ENCODE results near the gene EPS8L1.
A peak's percentile ranks its signal among the peaks of the same experiment; 100 is the strongest.
"Not testable (repeated sequence)": the region's sequence is repeated elsewhere in the genome, so short reads cannot be mapped to it uniquely, and the experiment has no call there.

The EPS8L1 gene

GRCh38 chr19:55062735-55063491, 12.8 kb upstream of the EPS8L1 start, which contains the start of gene RDH13:
Gene RDH13 (minus strand): TSS chr19:55063148. CDS start chr19:55063032, 116 bp downstream.
- H3K36me3 ChIP-seq (ENCODE audit: control insufficient read depth, insufficient read depth, low read length) = peaks cover 4% of the 10 kb centered on the region
- H3K4me3 ChIP-seq (replicated peaks; ENCODE audit: low read depth, low read length) = peak within 1 kb of the TSS; percentile 78
- no peaks in the 10 kb centered on the region for H3K27me3 ChIP-seq (replicated peaks; ENCODE audit: control insufficient read depth, insufficient read depth, low read length)
- TF ChIP-seq CTCF (IDR thresholded peaks at IDR 0.05; ENCODE audit: insufficient read depth, low read length, poor library complexity, severe bottlenecking) = no peak
- DNase-seq (ENCODE audit: extremely low read depth, insufficient read length) = peak; percentile 95

GRCh38 chr19:55063492-55063843, 12.2 kb upstream of the EPS8L1 start:
- Histone ChIP-seq H3K36me3 (ENCODE audit: control insufficient read depth, insufficient read depth, low read length) (peaks cover 4% of the 10 kb centered on the region), H3K27me3 (replicated peaks; ENCODE audit: control insufficient read depth, insufficient read depth, low read length) (no peaks in the 10 kb centered on the region), H3K4me3 (replicated peaks; ENCODE audit: low read depth, low read length) (no peak overlapping the region)
- no peak for TF ChIP-seq CTCF (IDR thresholded peaks at IDR 0.05; ENCODE audit: insufficient read depth, low read length, poor library complexity, severe bottlenecking)
- no peak for DNase-seq (ENCODE audit: extremely low read depth, insufficient read length)

GRCh38 chr19:55065516-55065915, 10.2 kb upstream of the EPS8L1 start:
- DNase-seq (ENCODE audit: extremely low read depth, insufficient read length); H3K27me3 ChIP-seq (replicated peaks; ENCODE audit: control insufficient read depth, insufficient read depth, low read length); H3K36me3 ChIP-seq (ENCODE audit: control insufficient read depth, insufficient read depth, low read length); H3K4me3 ChIP-seq (replicated peaks; ENCODE audit: low read depth, low read length): not testable (repeated sequence)

- no peak for DNase-seq (ENCODE audit: extremely low read depth, insufficient read length)
- H3K27me3 ChIP-seq (replicated peaks; ENCODE audit: control insufficient read depth, insufficient read depth, low read length) = no peaks in the 10 kb centered on the region; the same call in 1 of the 2 replicates
- no peak overlapping the region for H3K4me3 ChIP-seq (replicated peaks; ENCODE audit: low read depth, low read length)
- no peaks in the 10 kb centered on the region for H3K36me3 ChIP-seq (ENCODE audit: control insufficient read depth, insufficient read depth, low read length)
- TF ChIP-seq CTCF (IDR thresholded peaks at IDR 0.05; ENCODE audit: insufficient read depth, low read length, poor library complexity, severe bottlenecking) = no peak
Measured at GRCh38 chr19:55066107-55066709, 9.5 kb upstream of the EPS8L1 start.

- TF ChIP-seq CTCF (IDR thresholded peaks at IDR 0.05; ENCODE audit: insufficient read depth, low read length, poor library complexity, severe bottlenecking) = no peak
- no peak overlapping the region for H3K4me3 ChIP-seq (replicated peaks; ENCODE audit: low read depth, low read length)
- no peak for DNase-seq (ENCODE audit: extremely low read depth, insufficient read length)
- H3K36me3 ChIP-seq (ENCODE audit: control insufficient read depth, insufficient read depth, low read length) = no peaks in the 10 kb centered on the region
- H3K27me3 ChIP-seq (replicated peaks; ENCODE audit: control insufficient read depth, insufficient read depth, low read length) = no peaks in the 10 kb centered on the region; the same call in 1 of the 2 replicates
Measured at GRCh38 chr19:55067869-55068268, 7.8 kb upstream of the EPS8L1 start.
